SJCRH30 (cell line): ENCODE results near the gene CYP2W1. TPM values are rescaled to one million over a fixed set of nuclear protein-coding genes. Genes with fewer than 3 reads are reported as not detected.

Experiments
- DNase-seq, 2 experiments: peaks; one replicate each; pipeline ENCODE4 v3.0.0-alpha.2; 2015 to 2020
- H3K27ac ChIP-seq: fragments of 250-450 bp; sonication (Bioruptor Pico); 2 replicates; pipeline ENCODE4 v1.5.1; 2020; ENCODE audit warnings: mild to moderate bottlenecking, moderate library complexity
- H3K27me3 ChIP-seq: fragments of 250-450 bp; sonication (Bioruptor Pico); 2 replicates; pipeline ENCODE4 v1.5.1; 2020; ENCODE audit warnings: mild to moderate bottlenecking, moderate library complexity
- H3K36me3 ChIP-seq: fragments of 250-450 bp; sonication (Bioruptor Pico); 2 replicates; pipeline ENCODE4 v1.5.1; 2020; ENCODE audit warnings: mild to moderate bottlenecking, moderate library complexity
- H3K4me1 ChIP-seq: fragments of 250-450 bp; sonication (Bioruptor Pico); 2 replicates; pipeline ENCODE4 v1.5.1; 2020; ENCODE audit warnings: mild to moderate bottlenecking, moderate library complexity
- H3K4me3 ChIP-seq: fragments of 250-450 bp; sonication (Bioruptor Pico); 2 replicates; pipeline ENCODE4 v1.5.1; 2020; ENCODE audit warnings: mild to moderate bottlenecking, moderate library complexity
- H3K9me3 ChIP-seq: fragments of 250-450 bp; sonication (Bioruptor Pico); replicated peaks from 2 replicates; pipeline ENCODE4 v1.5.1; 2020; ENCODE audit warnings: mild to moderate bottlenecking, moderate library complexity
- total RNA-seq: library from RNA; depleted of rRNA; stranded (reverse); fragments of >200 nt; shearing (Covaris generic); gene quantifications from 2 replicates; pipeline ENCODE4 v1.2.3, GENCODE V29; 2014

Gene CYP2W1
- total RNA-seq, 1 experiment from 2014 or later, result not detected

- Histone ChIP-seq H3K9me3 (no peaks in the 10 kb centered on the region), H3K4me3 (no peak overlapping the region), H3K27me3 (no peaks in the 10 kb centered on the region), H3K27ac (no peak overlapping the region), H3K4me1 (no peaks in the 10 kb centered on the region), H3K36me3 (no peaks in the 10 kb centered on the region)
- no peak for DNase-seq
These were observed 32.5 kb downstream of the CYP2W1 start for GRCh38 chr7:1015196-1016121.

GRCh38 chr7:1016577-1017531 is 33.9 kb downstream of the CYP2W1 start:
- H3K4me1 ChIP-seq, result no peaks in the 10 kb centered on the region
- no peak for DNase-seq

GRCh38 chr7:1017586-1018333 is 34.8 kb downstream of the CYP2W1 start:
- Histone ChIP-seq H3K27ac (no peak overlapping the region), H3K36me3 (no peaks in the 10 kb centered on the region), H3K9me3 (no peaks in the 10 kb centered on the region), H3K4me1 (no peaks in the 10 kb centered on the region), H3K27me3 (no peaks in the 10 kb centered on the region), H3K4me3 (no peak overlapping the region)
- no peak for DNase-seq

More at GRCh38 chr7:1016577-1017531, 33.9 kb downstream of the CYP2W1 start:
- H3K36me3 ChIP-seq, result no peaks in the 10 kb centered on the region
- H3K9me3 ChIP-seq, result no peaks in the 10 kb centered on the region
- H3K4me3 ChIP-seq, result no peak overlapping the region
- no peak overlapping the region for H3K27ac ChIP-seq
- H3K27me3 ChIP-seq, result no peaks in the 10 kb centered on the region

GRCh38 chr7:1018334-1018695 is 35.3 kb downstream of the CYP2W1 start:
- H3K4me1 ChIP-seq, result no peaks in the 10 kb centered on the region
- H3K27ac ChIP-seq, result no peak overlapping the region
- H3K36me3 ChIP-seq, result no peaks in the 10 kb centered on the region
- H3K4me3 ChIP-seq, result no peak overlapping the region
- H3K9me3 ChIP-seq, result no peaks in the 10 kb centered on the region
- DNase-seq, result no peak
- no peaks in the 10 kb centered on the region for H3K27me3 ChIP-seq

- Histone ChIP-seq H3K27me3 (no peaks in the 10 kb centered on the region), H3K9me3 (no peaks in the 10 kb centered on the region), H3K4me3 (no peak overlapping the region), H3K27ac (no peak overlapping the region), H3K36me3 (no peaks in the 10 kb centered on the region), H3K4me1 (no peaks in the 10 kb centered on the region)
- DNase-seq, result no peak
These were observed 36.3 kb downstream of the CYP2W1 start for GRCh38 chr7:1019255-1019785.

- H3K4me3 ChIP-seq, result no peak overlapping the region
- no peak overlapping the region for H3K27ac ChIP-seq
- DNase-seq, result no peak
- H3K36me3 ChIP-seq, result no peaks in the 10 kb centered on the region
- H3K9me3 ChIP-seq, result no peaks in the 10 kb centered on the region
- no peaks in the 10 kb centered on the region for H3K4me1 ChIP-seq
- no peaks in the 10 kb centered on the region for H3K27me3 ChIP-seq
These were observed 37.0 kb downstream of the CYP2W1 start for GRCh38 chr7:1019789-1020610.

- Histone ChIP-seq H3K4me3 (no peak overlapping the region), H3K4me1 (no peaks in the 10 kb centered on the region), H3K9me3 (no peaks in the 10 kb centered on the region), H3K36me3 (no peaks in the 10 kb centered on the region), H3K27ac (no peak overlapping the region), H3K27me3 (no peaks in the 10 kb centered on the region)
- no peak for DNase-seq
These were observed 37.9 kb downstream of the CYP2W1 start for GRCh38 chr7:1020849-1021251.

GRCh38 chr7:1021366-1021765 is 38.4 kb downstream of the CYP2W1 start:
- DNase-seq, result no peak
- no peak overlapping the region for H3K4me3 ChIP-seq
- H3K4me1 ChIP-seq, result no peaks in the 10 kb centered on the region
- no peaks in the 10 kb centered on the region for H3K27me3 ChIP-seq
- H3K9me3 ChIP-seq, result no peaks in the 10 kb centered on the region
- no peak overlapping the region for H3K27ac ChIP-seq
- H3K36me3 ChIP-seq, result no peaks in the 10 kb centered on the region

- H3K27ac ChIP-seq, result no peak overlapping the region
- no peak overlapping the region for H3K4me3 ChIP-seq
- DNase-seq, result no peak
- H3K36me3 ChIP-seq, result no peaks in the 10 kb centered on the region
- no peaks in the 10 kb centered on the region for H3K4me1 ChIP-seq
- no peaks in the 10 kb centered on the region for H3K9me3 ChIP-seq
- H3K27me3 ChIP-seq, result no peaks in the 10 kb centered on the region
These were observed 39.0 kb downstream of the CYP2W1 start for GRCh38 chr7:1021931-1022330.

GRCh38 chr7:1022356-1022755 is 39.4 kb downstream of the CYP2W1 start:
- Histone ChIP-seq H3K36me3 (no peaks in the 10 kb centered on the region), H3K27ac (no peak overlapping the region), H3K4me3 (no peak overlapping the region), H3K4me1 (no peaks in the 10 kb centered on the region), H3K9me3 (no peaks in the 10 kb centered on the region), H3K27me3 (no peaks in the 10 kb centered on the region)
- DNase-seq, result no peak

- Histone ChIP-seq H3K36me3 (no peaks in the 10 kb centered on the region), H3K4me3 (no peak overlapping the region), H3K27me3 (no peaks in the 10 kb centered on the region), H3K27ac (no peak overlapping the region), H3K9me3 (no peaks in the 10 kb centered on the region), H3K4me1 (no peaks in the 10 kb centered on the region)
- no peak for DNase-seq
These were observed 40.0 kb downstream of the CYP2W1 start for GRCh38 chr7:1022801-1023465.

GRCh38 chr7:1024331-1024841 is 41.4 kb downstream of the CYP2W1 start:
- Histone ChIP-seq H3K9me3 (no peaks in the 10 kb centered on the region), H3K4me3 (no peak overlapping the region), H3K4me1 (peaks cover 4% of the 10 kb centered on the region; the same call in 1 of the 2 replicates), H3K27me3 (no peaks in the 10 kb centered on the region), H3K27ac (no peak overlapping the region), H3K36me3 (no peaks in the 10 kb centered on the region)
- no peak for DNase-seq
